ENCODE results near the gene TJAP1.

TJAP1 gene

DNA sequence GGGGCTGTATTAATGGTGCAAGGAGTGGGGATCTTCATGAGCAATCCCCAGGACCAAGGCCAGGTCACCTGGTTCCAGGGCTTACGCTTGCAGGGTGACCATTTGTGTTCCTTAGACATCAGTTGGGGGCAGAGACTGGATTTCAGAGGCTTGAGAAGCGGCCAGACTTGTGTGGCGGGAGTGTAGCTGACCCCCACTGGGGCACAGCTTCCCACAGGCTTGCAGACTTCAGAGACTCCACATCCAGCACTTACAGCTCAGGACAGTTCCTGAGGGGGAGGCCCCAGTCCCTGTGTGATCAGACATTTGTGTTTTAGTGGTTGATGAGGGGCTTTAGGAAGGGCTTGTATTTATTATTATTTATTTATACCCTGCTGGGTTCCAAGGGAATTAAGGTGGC, 15.3 kb downstream of the TJAP1 start:
- Histone ChIP-seq H4K20me1 (ENCODE audit: insufficient read depth, low read length) (peaks cover 29% of the 10 kb centered on the region), H3K4me1 (ENCODE audit: insufficient read depth, low read length) (no peaks in the 10 kb centered on the region), H3K9ac (ENCODE audit: low read depth, low read length) (no peak overlapping the region), H2AFZ (ENCODE audit: low read depth, low read length) (no peak overlapping the region), H3K4me2 (ENCODE audit: insufficient read depth, low read length) (no peak overlapping the region), H3K36me3 (ENCODE audit: insufficient read depth, low read length) (peaks cover 17% of the 10 kb centered on the region), H3K79me2 (ENCODE audit: insufficient read depth, low read length) (peaks cover 17% of the 10 kb centered on the region), H3K27me3 (ENCODE audit: insufficient read depth, low read length, poor library complexity) (no peaks in the 10 kb centered on the region), H3K27ac (ENCODE audit: low read length) (no peak overlapping the region), H3K4me3 (ENCODE audit: low read depth in 1 of 2, low read length in 2 of 2) (no peak overlapping the region), H3K9me3 (ENCODE audit: insufficient read depth, low read length, severe bottlenecking) (no peaks in the 10 kb centered on the region)
- no peak for DNase-seq
- no peak for ATAC-seq (ENCODE audit: insufficient read depth, low read depth)
- no peak for TF ChIP-seq CTCF (IDR thresholded peaks at IDR 0.05; ENCODE audit: borderline replicate concordance, extremely low read depth, low read length, poor library complexity, severe bottlenecking)
- TF ChIP-seq EZH2 (IDR thresholded peaks at IDR 0.05; ENCODE audit: borderline replicate concordance, low read depth, low read length, severe bottlenecking) = no peak

- no peak overlapping the region for H2AFZ ChIP-seq (ENCODE audit: low read depth, low read length)
- peaks cover 17% of the 10 kb centered on the region for H3K79me2 ChIP-seq (ENCODE audit: insufficient read depth, low read length)
- DNase-seq = no peak
- peaks cover 29% of the 10 kb centered on the region for H4K20me1 ChIP-seq (ENCODE audit: insufficient read depth, low read length)
- ATAC-seq (ENCODE audit: insufficient read depth, low read depth) = no peak
- no peak overlapping the region for H3K4me2 ChIP-seq (ENCODE audit: insufficient read depth, low read length)
- H3K27ac ChIP-seq (ENCODE audit: low read length) = no peak overlapping the region
- TF ChIP-seq EZH2 (IDR thresholded peaks at IDR 0.05; ENCODE audit: borderline replicate concordance, low read depth, low read length, severe bottlenecking) (no peak), CTCF (IDR thresholded peaks at IDR 0.05; ENCODE audit: borderline replicate concordance, extremely low read depth, low read length, poor library complexity, severe bottlenecking) (no peak)
- no peak overlapping the region for H3K9ac ChIP-seq (ENCODE audit: low read depth, low read length)
- no peak overlapping the region for H3K4me3 ChIP-seq (ENCODE audit: low read depth in 1 of 2, low read length in 2 of 2)
- H3K36me3 ChIP-seq (ENCODE audit: insufficient read depth, low read length) = peaks cover 21% of the 10 kb centered on the region
- no peaks in the 10 kb centered on the region for H3K4me1 ChIP-seq (ENCODE audit: insufficient read depth, low read length)
- H3K27me3 ChIP-seq (ENCODE audit: insufficient read depth, low read length, poor library complexity) = no peaks in the 10 kb centered on the region
- no peaks in the 10 kb centered on the region for H3K9me3 ChIP-seq (ENCODE audit: insufficient read depth, low read length, severe bottlenecking)
Measured at GRCh38 chr6:43493230-43493629, 15.9 kb downstream of the TJAP1 start.

DNA sequence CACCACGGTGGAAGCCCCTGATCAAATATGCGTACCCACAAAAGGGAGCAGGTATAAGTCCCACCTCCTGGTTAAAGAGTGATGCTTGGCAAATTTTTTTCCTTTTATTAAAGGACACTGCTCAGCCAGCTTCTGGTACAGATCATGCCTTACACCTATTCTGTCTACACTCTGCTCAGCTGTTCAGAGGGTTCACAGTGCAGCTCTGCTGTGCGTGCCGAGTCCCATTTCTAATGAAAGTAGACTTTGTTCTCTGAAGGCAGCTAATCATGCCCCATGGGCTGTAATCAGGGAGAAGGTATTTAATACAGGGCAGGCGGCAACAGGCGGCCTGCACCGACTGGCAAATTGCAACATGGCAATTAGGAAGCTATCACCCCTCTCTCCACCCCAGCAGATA, 16.5 kb downstream of the TJAP1 start:
- no peak overlapping the region for H3K4me3 ChIP-seq (ENCODE audit: low read depth in 1 of 2, low read length in 2 of 2)
- H3K4me1 ChIP-seq (ENCODE audit: insufficient read depth, low read length) = no peaks in the 10 kb centered on the region
- H4K20me1 ChIP-seq (ENCODE audit: insufficient read depth, low read length) = peaks cover 29% of the 10 kb centered on the region
- DNase-seq (no peak), ATAC-seq (ENCODE audit: insufficient read depth, low read depth) (no peak)
- H3K27me3 ChIP-seq (ENCODE audit: insufficient read depth, low read length, poor library complexity) = no peaks in the 10 kb centered on the region
- peaks cover 15% of the 10 kb centered on the region for H3K79me2 ChIP-seq (ENCODE audit: insufficient read depth, low read length)
- no peak overlapping the region for H2AFZ ChIP-seq (ENCODE audit: low read depth, low read length)
- TF ChIP-seq EZH2 (IDR thresholded peaks at IDR 0.05; ENCODE audit: borderline replicate concordance, low read depth, low read length, severe bottlenecking) (no peak), CTCF (IDR thresholded peaks at IDR 0.05; ENCODE audit: borderline replicate concordance, extremely low read depth, low read length, poor library complexity, severe bottlenecking) (no peak)
- peaks cover 27% of the 10 kb centered on the region for H3K36me3 ChIP-seq (ENCODE audit: insufficient read depth, low read length)
- H3K9ac ChIP-seq (ENCODE audit: low read depth, low read length) = no peak overlapping the region
- H3K27ac ChIP-seq (ENCODE audit: low read length) = no peak overlapping the region
- H3K4me2 ChIP-seq (ENCODE audit: insufficient read depth, low read length) = no peak overlapping the region
- H3K9me3 ChIP-seq (ENCODE audit: insufficient read depth, low read length, severe bottlenecking) = no peaks in the 10 kb centered on the region

DNA sequence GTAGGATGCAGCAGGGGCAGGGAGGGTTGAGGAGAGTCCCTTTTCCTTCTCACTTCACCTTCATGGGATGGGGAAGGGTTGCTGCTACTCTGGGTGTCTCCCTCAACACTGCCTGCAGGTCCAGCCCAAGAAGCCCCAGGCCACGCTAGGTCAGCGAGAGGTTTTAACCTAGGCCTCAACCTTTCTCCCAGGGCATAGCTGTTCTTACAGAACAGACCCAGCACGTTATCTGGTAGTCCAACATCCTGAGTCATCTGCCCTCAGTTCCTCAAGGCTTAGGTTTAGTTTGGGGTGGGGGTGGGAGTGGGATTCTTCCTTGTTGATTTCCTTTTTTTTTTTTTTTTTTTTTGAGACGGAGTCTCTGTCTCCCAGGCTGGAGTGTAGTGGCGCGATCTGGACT, 17.0 kb downstream of the TJAP1 start:
- DNase-seq (no peak), ATAC-seq (ENCODE audit: insufficient read depth, low read depth) (no peak)
- Histone ChIP-seq H3K4me3 (ENCODE audit: low read depth in 1 of 2, low read length in 2 of 2) (no peak overlapping the region), H3K9me3 (ENCODE audit: insufficient read depth, low read length, severe bottlenecking) (no peaks in the 10 kb centered on the region), H3K4me2 (ENCODE audit: insufficient read depth, low read length) (no peak overlapping the region), H3K36me3 (ENCODE audit: insufficient read depth, low read length) (peaks cover 31% of the 10 kb centered on the region), H2AFZ (ENCODE audit: low read depth, low read length) (no peak overlapping the region), H3K27me3 (ENCODE audit: insufficient read depth, low read length, poor library complexity) (no peaks in the 10 kb centered on the region), H3K4me1 (ENCODE audit: insufficient read depth, low read length) (no peaks in the 10 kb centered on the region), H3K9ac (ENCODE audit: low read depth, low read length) (no peak overlapping the region), H3K79me2 (ENCODE audit: insufficient read depth, low read length) (peaks cover 13% of the 10 kb centered on the region), H3K27ac (ENCODE audit: low read length) (no peak overlapping the region), H4K20me1 (ENCODE audit: insufficient read depth, low read length) (peaks cover 29% of the 10 kb centered on the region)
- TF ChIP-seq CTCF (IDR thresholded peaks at IDR 0.05; ENCODE audit: borderline replicate concordance, extremely low read depth, low read length, poor library complexity, severe bottlenecking) (no peak), EZH2 (IDR thresholded peaks at IDR 0.05; ENCODE audit: borderline replicate concordance, low read depth, low read length, severe bottlenecking) (no peak)

Data from DND-41 (cell line).